Fibroblast of pulmonary artery (primary cell): ENCODE data around the gene CDKL4.
"Not testable (repeated sequence)": the region's sequence is repeated elsewhere in the genome, so short reads cannot be mapped to it uniquely, and the experiment has no call there.

Source experiments
- DNase-seq: peaks from one replicate; pipeline ENCODE4 v3.0.0-alpha.2; 2010; ENCODE audit warnings: low read depth
- H3K4me3 ChIP-seq: replicated peaks from 2 replicates; pipeline ENCODE4 v1.5.1; 2011; ENCODE audit warnings: low read depth, mild to moderate bottlenecking, control low read depth, low read length, moderate library complexity
- CTCF ChIP-seq: IDR thresholded peaks from 2 replicates; pipeline ENCODE4 v1.5.1; 2011; ENCODE audit warnings: mild to moderate bottlenecking, control low read depth, low read length, inconsistent platforms; ENCODE audit errors: missing control alignments

CDKL4 gene

GRCh38 chr2:39181297-39181696, 62.5 kb downstream of the CDKL4 start:
- DNase-seq: no peak
- TF ChIP-seq CTCF: no peak
- no peak overlapping the region for H3K4me3 ChIP-seq

DNA sequence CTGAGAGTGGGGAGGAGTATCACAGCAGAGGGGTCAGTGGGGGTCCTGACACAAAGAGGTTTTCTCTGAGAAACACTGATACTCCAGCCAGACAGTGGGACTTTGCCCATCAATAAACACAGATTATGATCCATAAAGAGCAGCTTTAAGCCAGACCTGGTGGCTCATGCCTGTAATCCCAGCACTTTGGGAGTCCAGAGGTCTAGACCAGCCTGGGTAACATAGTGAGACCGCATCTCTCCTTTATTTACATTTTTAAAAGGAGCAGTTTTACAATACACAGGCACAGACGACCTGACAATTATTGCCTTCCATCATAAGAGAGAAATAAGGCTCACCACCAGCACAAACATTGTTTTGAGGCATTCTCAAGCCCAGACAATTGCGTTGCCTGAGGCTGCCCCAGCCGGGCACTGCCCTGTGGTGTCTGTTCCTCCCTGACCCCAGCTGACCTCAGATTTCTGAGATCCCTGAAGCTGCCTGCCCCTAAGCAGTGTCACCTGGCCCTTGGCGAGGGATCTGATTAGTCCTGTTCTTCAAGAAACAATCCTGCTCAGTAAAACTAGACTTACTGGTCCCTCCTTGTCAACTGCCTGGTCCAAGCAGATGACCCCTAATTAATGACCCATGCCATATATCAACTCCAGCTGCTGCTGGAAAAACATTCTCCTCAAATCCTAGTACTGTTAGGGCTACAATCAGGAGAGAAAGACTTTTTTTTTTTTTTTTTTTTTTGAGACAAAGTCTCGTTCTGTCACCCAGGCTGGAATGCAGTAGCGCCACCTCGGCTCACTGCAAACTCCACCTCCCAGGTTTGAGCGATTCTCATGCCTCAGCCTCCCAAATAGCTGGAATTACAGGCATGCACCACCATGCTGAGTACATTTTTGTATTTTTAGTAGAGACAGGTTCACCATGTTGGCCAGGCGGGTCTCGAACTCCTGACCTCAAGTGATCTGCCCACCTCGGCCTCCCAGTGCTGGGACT, 63.5 kb downstream of the CDKL4 start:
- H3K4me3 ChIP-seq: no peak overlapping the region
- DNase-seq: no peak
- no peak for TF ChIP-seq CTCF

DNA sequence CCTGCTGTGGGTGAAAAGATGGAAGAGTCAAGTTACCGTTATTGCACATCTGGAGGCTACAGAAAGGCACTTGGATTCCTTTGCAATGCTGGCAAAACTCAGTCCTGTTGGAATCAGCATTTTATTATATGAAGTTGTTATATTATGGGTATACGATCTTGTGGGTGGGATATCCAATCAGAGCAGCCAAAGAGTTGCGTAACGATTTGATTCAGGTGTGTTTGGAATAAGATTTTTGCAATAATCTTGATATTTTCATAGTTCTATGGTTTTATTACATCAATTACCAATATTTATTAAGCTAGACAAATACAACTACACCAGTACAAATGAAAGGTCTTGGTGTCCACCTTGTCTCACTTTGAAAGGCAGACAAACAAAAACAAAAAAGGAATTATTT, 65.0 kb downstream of the CDKL4 start:
- no peak overlapping the region for H3K4me3 ChIP-seq
- no peak for DNase-seq
- TF ChIP-seq CTCF: no peak

DNA sequence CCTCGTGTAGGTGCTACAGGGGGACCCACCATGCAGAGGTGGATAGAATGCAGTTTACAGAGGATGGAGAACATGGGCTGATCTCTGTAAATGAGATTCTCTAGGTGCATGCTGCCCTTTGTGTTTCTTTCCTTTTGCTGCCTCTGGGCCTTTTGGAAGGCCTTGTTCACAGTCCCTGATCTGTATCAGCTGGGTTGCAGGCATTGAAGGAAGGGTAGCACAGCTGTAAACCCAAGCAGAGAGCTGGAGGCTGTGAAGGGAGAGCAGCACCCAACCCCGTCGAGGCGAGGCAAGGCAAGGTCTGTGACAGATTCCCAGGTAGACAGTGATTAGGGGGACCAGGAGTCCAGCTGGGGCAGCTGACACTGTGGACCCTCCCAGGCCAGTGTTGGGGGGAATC, 66.8 kb downstream of the CDKL4 start:
- DNase-seq: no peak
- H3K4me3 ChIP-seq: no peak overlapping the region
- TF ChIP-seq CTCF: no peak

DNA sequence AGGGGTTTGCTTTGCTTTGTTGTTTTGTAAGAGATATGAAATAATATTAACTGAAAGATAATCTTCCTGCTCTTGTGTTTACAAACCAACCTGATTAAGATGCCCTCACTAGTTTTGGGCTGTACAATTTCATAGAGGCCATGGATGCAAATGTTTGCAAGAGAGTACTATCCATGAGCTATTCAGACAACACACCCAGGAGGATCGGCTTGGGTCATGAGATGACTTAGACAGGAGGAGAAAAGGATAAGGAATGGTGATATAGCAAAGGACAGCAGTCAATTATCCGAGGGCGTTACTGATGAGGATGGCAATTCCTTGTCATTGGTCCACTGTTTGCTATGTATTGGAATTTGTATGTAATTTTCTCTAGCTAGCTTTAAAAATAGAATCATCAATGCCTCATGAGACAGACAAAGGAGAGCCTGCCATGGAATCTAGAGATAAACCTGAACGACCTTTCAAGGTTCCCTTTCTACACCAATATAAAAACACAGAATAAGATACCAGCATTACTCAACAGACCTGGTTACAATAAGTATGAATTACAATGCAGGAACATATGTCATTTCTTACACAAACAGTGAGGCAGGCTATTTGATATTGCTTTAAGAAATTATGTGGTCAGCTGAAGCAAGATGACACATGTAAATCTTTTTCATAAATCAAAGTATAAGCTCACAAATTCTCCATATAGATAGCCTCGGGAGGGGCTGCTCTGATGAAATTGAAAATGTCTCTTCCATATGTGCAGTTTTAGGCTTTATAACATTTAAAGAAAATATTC, 68.6 kb downstream of the CDKL4 start:
- H3K4me3 ChIP-seq: no peak overlapping the region
- TF ChIP-seq CTCF: no peak
- DNase-seq: no peak

GRCh38 chr2:39174022-39174421, 69.7 kb downstream of the CDKL4 start:
- TF ChIP-seq CTCF: no peak
- no peak overlapping the region for H3K4me3 ChIP-seq
- no peak for DNase-seq

DNA sequence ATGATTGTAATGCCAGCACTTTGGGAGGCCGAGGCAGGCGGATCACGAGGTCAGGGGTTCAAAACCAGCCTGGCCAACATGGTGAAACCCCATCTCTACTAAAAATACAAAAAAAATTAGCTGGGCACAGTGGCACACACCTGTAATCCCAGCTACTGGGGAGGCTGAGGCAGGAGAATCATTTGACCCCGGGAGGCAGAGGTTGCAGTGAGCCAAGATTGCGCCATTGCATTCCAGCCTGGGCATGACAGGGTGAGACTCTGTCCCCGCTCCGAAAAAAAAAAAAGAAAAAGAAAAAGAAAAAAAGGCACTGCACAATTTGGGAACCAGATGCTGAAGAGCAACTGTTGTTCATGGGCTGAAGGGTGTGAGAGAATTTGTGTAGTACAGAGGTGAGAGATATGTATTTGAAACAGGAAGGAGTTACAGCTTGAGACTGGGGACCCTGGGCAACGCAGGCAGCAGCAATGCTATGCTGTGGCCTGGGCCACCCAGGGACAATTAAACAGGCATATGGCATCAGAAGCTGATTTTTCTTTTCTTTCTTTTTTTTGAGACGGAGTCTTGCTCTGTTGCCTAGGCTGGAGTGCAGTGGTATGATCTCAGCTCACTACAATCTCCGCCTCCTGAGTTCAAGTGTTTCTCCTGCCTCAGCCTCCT, 71.6 kb downstream of the CDKL4 start:
- H3K4me3 ChIP-seq, DNase-seq: not testable (repeated sequence)
